OCI-M2 (cell line): ENCODE data around the gene GTF2IRD1.
"Not testable (repeated sequence)": the region's sequence is repeated elsewhere in the genome, so short reads cannot be mapped to it uniquely, and the experiment has no call there.

ENCODE experiments used
- DNase-seq: peaks from one replicate; lab custom pipeline; 2025; ENCODE audit not compliant: unreplicated experiment; lab: John Stamatoyannopoulos, UW

GTF2IRD1 gene

GRCh38 chr7:74507538-74508319 is 54.0 kb downstream of the GTF2IRD1 start:
- no peak for DNase-seq

GRCh38 chr7:74509453-74509852 is 55.7 kb downstream of the GTF2IRD1 start:
- not testable (repeated sequence) for DNase-seq

GRCh38 chr7:74511345-74511744 is 57.6 kb downstream of the GTF2IRD1 start:
- DNase-seq = no peak

GRCh38 chr7:74512762-74513161 is 59.1 kb downstream of the GTF2IRD1 start:
- DNase-seq = no peak

- DNase-seq = no peak
Measured at GRCh38 chr7:74514131-74514591, 60.5 kb downstream of the GTF2IRD1 start.

GRCh38 chr7:74515276-74515675 is 61.6 kb downstream of the GTF2IRD1 start:
- DNase-seq = no peak

GRCh38 chr7:74516214-74516613 is 62.5 kb downstream of the GTF2IRD1 start:
- DNase-seq = no peak

GRCh38 chr7:74518041-74518440 is 64.3 kb downstream of the GTF2IRD1 start:
- DNase-seq = no peak

- no peak for DNase-seq
Measured at GRCh38 chr7:74518654-74519053, 64.9 kb downstream of the GTF2IRD1 start.

- no peak for DNase-seq
Measured at GRCh38 chr7:74519395-74519794, 65.7 kb downstream of the GTF2IRD1 start.

GRCh38 chr7:74521855-74522254 is 68.1 kb downstream of the GTF2IRD1 start:
- DNase-seq = no peak

GRCh38 chr7:74522281-74522905 is 68.7 kb downstream of the GTF2IRD1 start:
- DNase-seq = no peak

GRCh38 chr7:74523015-74523414 is 69.3 kb downstream of the GTF2IRD1 start:
- no peak for DNase-seq

- no peak for DNase-seq
Measured at GRCh38 chr7:74525140-74525539, 71.4 kb downstream of the GTF2IRD1 start.

GRCh38 chr7:74525881-74526280 is 72.2 kb downstream of the GTF2IRD1 start:
- DNase-seq = no peak

- DNase-seq = no peak
Measured at GRCh38 chr7:74526780-74527179, 73.1 kb downstream of the GTF2IRD1 start.

GRCh38 chr7:74527842-74528241 is 74.1 kb downstream of the GTF2IRD1 start:
- DNase-seq = no peak

GRCh38 chr7:74528773-74529172 is 75.1 kb downstream of the GTF2IRD1 start:
- not testable (repeated sequence) for DNase-seq

- DNase-seq = no peak
Measured at GRCh38 chr7:74535951-74536356, 82.2 kb downstream of the GTF2IRD1 start.

GRCh38 chr7:74541937-74542336 is 88.2 kb downstream of the GTF2IRD1 start:
- not testable (repeated sequence) for DNase-seq

- DNase-seq = no peak
Measured at GRCh38 chr7:74542558-74543117, 88.9 kb downstream of the GTF2IRD1 start.
